Endothelial cell of umbilical vein (primary cell): Measurements from ENCODE around the gene LIMS4.
"Not testable (repeated sequence)": the region's sequence is repeated elsewhere in the genome, so short reads cannot be mapped to it uniquely, and the experiment has no call there.

Source experiments
- EZH2 ChIP-seq: IDR thresholded peaks from 2 replicates; pipeline ENCODE4 v1.6.1; 2012; ENCODE audit warnings: borderline replicate concordance, low read depth, mild to moderate bottlenecking, moderate library complexity, low read length, inconsistent platforms; ENCODE audit not compliant: severe bottlenecking
- FOS ChIP-seq: IDR thresholded peaks from 2 replicates; pipeline ENCODE4 v1.6.1; 2011; ENCODE audit warnings: mild to moderate bottlenecking, low read length, moderate library complexity, borderline replicate concordance; ENCODE audit not compliant: insufficient read depth
- GATA2 ChIP-seq: IDR thresholded peaks from 2 replicates; pipeline ENCODE4 v1.7.0; 2011; ENCODE audit warnings: low read depth, mild to moderate bottlenecking, moderate library complexity, mixed read lengths, low read length; ENCODE audit not compliant: insufficient read length, insufficient read depth
- POLR2A ChIP-seq: IDR thresholded peaks from 2 replicates; pipeline ENCODE4 v1.6.1; 2012; ENCODE audit warnings: low read depth, mild to moderate bottlenecking, control low read depth, low read length
- TF ChIP-seq, protein P1 (sequence below), 2 donors: IDR thresholded peaks; 1 replicate in 1 of 2; 2 replicates in 1 of 2; pipeline ENCODE4 v1.5.1; 2011; ENCODE audit warnings: low read length in 2 of 2, mild to moderate bottlenecking in 2 of 2, moderate library complexity in 2 of 2, control low read depth in 1 of 2, inconsistent platforms in 1 of 2, low read depth in 1 of 2; ENCODE audit not compliant: insufficient read depth in 1 of 2; ENCODE audit errors: extremely low read depth in 1 of 2

DNA sequence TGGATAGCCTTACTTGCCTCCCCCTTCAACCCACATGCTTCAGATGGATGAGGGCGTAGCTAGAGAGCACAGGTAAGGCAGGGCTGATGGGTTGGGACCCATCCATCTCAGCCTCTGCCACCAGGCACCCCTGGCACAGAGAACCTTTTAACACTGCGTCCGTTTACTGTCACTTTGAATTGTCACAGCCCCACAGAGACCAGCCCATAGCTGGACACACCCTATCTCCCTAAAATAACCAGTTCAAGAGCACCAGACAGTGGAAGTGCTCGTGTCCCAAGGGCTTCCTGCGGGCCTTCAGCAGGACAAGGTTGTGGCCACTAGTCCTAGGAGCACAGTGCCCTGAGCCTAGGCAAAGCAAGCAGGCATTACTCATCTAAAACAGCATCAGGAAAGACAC, 76.6 kb downstream of the LIMS4 start:
- TF ChIP-seq, protein P1, sequence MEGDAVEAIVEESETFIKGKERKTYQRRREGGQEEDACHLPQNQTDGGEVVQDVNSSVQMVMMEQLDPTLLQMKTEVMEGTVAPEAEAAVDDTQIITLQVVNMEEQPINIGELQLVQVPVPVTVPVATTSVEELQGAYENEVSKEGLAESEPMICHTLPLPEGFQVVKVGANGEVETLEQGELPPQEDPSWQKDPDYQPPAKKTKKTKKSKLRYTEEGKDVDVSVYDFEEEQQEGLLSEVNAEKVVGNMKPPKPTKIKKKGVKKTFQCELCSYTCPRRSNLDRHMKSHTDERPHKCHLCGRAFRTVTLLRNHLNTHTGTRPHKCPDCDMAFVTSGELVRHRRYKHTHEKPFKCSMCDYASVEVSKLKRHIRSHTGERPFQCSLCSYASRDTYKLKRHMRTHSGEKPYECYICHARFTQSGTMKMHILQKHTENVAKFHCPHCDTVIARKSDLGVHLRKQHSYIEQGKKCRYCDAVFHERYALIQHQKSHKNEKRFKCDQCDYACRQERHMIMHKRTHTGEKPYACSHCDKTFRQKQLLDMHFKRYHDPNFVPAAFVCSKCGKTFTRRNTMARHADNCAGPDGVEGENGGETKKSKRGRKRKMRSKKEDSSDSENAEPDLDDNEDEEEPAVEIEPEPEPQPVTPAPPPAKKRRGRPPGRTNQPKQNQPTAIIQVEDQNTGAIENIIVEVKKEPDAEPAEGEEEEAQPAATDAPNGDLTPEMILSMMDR (IDR thresholded peaks at IDR 0.05; ENCODE audit: extremely low read depth in 1 of 2, insufficient read depth in 1 of 2, low read depth in 1 of 2, low read length in 2 of 2): not testable (repeated sequence)
- not testable (repeated sequence) for TF ChIP-seq FOS, GATA2, EZH2, POLR2A
